HG02981 (cell line): ENCODE data around the gene CYGB.
"Not testable (repeated sequence)": the region's sequence is repeated elsewhere in the genome, so short reads cannot be mapped to it uniquely, and the experiment has no call there.

ENCODE experiments used
- ATAC-seq: cut with Tn5 transposase; IDR thresholded peaks from one replicate; pipeline ENCODE4 v1.9.1; 2021; ENCODE audit warnings: mild to moderate bottlenecking, moderate library complexity; ENCODE audit not compliant: unreplicated experiment

CYGB gene

DNA sequence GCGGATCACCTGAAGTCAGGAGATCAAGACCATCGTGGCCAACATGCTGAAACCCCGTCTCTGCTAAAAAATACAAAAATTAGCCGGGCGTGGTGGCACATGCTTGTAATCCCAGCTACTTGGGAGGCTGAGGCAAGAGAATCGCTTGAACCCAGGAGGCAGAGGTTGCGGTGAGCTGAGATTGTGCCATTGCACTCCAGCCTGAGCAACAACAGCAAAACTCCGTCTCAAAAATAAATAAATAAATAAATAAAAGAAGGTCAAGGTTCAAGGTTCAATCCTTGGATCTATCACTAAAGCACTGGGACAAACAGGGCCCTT, 12.0 kb downstream of the CYGB start:
- not testable (repeated sequence) for ATAC-seq

DNA sequence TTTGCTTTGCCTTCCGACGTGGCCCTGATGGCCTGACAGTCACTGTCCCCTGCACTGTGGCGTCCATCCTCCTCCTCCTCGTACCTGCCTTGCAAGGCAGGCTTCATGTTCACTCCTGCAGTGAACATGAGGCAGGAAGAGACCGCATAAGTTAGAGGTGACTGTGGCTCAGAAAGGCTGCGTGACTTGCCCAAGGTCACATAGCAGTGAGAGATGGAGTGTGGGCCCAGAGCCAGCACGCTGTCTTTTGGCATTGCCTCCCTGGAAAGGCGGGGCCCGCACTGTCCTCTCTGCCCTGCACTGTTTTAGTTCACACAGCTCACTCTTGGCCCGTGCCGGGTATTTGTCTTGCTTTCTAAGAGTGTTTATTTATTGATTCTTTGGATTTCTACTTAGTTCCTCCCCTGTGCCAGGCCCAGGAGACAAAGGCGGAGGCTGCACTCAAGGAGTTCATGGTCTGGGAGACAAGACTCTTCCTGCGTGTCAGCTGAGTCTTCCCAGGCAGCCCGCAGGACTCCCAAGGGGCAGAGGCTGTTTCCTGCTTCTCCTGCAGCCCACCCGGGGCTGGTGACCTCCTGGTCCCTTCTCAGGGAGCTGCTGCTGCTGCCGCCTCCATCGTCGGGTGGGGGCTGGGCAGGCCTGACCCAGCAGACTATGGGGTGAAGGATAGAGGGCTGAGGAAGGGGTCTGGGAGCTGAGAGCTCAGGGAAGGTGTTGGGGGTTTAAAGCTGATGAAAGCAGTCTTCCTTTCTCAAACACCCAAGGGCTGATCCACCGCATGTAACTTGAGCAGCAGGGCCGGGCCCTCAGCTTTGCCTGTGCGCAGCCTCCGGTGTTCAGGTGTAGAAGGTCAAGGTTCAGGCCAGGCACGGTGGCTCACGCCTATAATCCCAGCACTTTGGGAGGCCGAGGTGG, 12.7 kb downstream of the CYGB start:
- no peak for ATAC-seq

DNA sequence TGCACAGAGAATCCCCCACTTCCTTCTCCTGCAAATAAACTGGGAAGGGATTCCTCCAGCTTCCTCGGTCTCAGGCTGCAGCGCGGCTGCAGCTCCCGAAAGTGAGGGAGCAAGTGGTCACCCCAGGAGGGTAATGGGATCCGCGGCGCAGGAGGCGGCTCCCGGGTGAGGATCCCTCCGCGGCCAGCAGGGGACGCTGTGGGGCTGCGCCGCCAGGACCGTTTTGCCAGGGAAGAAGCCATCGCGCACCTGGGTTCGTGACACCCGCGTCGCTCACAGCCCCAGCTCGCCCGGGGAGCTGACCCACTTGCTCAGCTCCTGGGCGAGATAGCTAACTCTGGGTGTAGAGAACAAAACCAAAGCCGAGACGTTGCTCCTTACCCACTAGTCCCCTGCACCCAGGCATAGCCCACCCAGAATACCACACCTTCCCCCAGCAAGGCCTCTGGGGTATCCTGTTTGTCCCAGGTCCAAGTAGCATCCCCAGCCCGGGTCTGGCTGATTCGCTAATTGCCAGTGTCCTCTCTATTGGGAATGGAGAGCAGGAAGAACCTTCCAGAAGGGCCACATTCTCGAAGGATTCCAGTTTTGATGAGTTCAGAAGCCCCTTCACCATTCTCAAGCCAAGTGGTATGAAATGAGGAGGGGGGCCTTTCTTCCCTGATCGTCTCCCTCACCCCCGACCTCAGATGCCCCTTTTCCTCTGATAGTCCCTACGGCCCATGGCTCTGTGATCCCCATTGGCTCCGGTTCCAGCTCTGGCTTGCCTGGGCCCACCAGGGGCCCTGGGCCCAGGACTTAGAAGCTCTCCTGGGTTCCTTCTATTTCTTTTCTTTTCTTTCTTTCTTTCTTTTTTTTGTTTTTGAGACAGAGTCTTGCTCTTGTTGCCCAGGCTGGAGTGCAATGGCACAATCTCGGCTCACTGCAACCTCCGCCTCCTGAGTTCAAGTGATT, 14.1 kb downstream of the CYGB start:
- ATAC-seq: no peak

DNA sequence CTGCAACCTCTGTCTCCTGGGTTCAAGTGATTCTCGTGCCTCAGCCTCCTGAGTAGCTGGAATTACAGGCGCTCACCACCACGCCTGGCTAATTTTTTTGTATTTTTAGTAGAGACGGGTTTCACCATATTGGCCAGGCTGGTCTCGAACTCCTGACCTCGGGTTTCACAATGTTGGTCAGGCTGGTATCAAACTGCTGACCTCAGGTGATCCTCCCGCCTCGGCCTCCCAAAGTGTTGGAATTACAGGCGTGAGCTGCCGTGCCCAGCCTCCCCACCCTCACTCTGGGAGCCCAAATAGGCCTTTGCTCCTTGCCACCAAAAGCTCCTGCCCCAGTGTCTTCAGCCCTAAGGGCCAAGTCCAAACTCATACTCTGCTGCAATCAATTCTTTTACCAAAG, 15.8 kb downstream of the CYGB start:
- ATAC-seq: not testable (repeated sequence)

DNA sequence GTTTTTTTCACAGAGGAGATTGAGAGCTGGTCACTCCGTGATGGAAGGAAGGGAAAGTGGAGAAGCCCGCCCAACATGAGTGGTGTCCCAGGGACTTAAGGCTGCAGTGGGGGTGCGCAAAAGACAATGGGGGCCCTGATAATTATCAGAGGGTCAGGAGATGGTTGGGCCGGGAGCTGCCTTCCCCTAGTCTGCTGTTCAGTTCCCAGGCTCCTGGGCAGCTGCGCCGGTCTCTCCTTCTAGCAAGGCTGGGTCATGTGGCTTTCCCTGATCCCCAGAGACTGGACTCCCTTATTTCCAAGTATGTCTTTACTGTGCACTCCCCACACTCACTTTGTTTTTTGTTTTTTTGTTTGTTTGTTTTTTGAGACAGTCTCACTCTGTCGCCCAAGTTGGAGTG, 16.2 kb downstream of the CYGB start:
- no peak for ATAC-seq

DNA sequence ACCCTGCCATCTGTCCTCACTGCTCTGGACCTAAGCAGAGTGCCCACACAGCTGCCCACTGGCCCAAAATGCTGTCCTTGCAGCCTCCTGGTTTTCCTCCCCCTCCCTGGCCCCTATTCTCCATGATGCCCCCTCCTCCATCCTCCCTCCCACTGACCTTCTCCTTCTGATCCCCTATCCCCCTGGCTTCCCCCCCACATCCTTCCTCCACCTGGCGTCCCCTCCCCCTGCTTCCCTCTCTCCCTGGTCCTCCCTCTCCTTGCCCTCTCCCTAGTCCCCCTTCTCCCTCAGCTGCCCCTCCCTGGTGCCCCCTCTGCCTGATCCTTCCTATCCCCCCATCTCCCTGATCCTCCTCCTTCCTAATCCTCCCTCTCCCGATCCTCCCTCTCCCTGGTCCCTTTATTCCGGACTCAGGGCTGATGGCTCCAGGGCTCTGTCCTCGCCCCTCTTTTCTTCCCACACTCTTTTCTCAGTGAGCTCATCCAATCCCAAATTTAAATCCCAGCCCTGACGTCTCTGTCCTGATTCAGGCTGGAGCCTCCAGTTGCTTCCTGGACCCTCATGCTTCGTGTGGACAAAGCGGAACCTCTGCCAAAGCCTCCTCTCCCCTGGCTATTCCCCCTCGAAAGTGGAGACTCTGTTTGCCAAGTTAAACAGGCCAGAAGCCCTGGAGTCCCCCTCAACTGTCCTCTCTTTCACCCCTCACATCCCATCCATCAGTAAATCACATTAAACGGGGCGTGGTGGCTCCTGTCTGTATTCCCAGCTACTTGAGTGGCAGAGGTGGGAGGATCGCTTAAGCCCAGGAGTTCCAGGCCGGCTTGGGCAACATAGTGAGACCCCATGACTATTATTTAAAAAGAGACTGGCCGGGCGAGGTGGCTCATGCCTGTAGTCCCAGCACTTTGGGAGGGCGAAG, 18.2 kb downstream of the CYGB start:
- ATAC-seq: no peak

DNA sequence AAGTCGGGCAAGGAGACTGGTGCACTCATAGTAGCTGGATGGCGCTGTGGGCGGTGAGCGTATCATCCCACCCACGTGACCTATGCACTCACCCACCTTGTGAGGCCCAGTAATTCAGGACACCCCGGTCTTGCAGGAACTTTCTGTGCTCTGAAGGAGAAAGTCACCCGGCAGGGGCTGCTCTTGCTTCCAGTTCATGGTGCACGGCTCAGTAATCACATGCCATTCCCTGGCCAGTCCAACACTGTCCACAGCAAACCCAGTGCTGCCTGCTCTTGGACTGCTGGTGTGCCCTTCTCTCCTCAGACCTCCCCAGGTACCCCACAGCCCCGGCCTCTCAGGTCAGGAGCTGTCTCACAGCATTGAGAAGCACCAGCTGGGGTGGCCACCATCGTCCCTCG, 19.9 kb downstream of the CYGB start:
- no peak for ATAC-seq

DNA sequence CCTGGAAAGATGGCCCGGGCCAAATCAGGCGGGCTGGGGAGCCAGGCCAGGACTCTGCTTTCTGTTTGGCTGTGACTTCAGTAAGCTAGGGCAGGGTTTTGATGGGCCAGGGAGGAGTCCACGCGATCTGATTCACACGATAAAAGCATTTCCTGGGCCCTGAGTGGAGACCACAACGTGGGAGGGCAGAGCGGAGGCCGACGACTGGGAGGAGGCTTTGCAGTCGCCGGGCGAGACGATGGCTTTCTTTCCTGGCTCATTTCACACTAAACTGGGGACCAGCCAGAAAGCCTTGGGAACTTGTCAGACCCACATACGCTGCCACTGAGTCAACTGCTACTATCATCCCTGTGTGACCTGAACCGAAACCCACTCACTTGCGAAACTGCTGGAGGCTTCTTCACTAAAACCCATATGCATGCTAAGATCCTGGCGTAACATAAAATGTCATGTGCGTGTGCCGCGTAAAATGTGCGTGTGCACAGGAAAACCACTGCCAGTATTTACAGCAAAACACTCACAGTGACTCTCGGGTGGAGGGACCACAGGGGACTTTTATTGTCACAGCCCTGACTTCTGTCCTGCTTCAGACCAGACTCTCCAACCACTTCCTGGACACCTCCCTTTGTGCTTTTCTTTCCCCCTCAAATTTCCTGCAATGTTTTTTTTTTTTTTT, 22.1 kb downstream of the CYGB start:
- peak; percentile 56 for ATAC-seq

DNA sequence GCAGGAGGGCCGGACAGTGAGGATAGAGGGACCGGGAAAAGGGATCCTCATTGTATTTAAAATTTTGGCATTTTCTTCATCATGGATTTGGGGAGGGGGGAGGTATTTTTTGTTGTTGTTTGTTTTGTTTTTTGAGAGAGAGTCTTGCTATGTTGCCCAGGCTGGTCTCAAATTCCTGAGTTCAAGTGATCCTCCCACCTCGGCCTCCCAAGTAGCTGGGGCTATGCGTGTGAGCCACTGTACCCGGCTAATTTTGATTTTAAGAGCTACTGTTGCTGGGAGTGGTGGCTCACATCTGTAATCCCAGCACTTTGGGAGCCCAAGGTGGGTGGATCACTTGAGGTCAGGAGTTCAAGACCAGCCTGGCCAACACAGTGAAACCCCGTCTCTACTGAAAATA, 23.2 kb downstream of the CYGB start:
- not testable (repeated sequence) for ATAC-seq

DNA sequence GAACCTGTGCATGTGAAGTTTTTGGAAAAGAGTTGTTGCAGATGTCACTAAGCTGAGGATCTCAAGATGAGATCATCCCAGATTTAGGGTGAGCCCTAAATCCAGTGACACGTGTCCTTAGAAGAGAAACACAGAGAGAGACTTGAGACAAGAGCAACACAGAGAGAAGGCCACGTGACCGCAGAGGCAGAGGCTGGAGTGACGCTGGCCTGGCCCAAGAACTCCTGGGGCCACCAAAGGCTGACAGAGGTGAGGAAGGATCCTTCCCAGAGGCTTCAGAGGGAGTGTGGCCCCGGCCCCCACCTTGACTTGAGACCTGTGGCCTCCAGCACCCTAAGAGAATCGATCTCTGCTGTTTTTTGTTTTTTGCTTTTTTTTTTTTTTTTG, 24.2 kb downstream of the CYGB start:
- ATAC-seq: no peak

DNA sequence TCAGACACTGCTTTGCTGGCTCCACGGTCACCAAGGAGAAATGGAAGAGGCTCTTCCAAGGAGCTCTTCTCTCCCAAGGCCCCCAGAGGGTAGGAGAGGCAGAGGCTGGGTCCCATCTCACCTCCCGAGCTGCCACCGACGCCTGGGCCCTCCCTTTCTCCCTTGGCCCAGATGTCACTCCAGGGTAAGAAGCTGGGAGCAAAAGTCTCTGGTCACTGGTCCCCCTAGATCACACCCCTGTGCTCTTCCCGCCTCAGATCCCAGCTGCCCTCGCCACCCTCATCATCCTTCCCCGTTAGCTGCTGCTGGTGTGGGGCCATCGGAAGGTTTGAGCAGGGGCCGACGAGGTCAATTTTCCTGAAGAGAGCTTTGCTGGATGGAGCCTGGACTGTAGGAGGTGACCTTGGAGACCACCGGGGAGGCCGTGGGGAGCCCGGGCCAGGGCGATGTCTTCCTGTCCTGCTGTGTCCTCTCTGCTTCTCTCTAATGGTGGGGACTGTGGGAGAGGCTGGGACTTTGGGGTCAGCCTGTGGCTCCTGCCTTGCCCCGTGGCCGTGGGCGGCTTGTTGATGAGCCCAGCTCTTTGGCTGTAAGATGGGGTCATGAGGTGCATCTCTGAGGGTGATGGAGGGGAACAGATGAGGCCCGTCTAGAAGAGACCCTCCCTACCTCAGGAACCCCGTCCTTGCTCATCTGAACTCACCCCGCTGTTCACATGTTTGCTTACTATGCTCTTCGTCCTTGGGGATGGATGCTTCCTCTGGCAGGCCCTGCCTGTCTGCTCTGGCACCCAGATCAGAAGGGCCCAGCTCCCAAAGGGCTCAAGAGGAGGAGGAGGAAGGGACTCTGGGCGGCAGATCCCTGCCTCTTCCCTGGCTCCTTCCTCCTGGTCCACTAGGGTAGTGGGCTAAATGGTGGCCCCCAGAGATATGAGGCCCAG, 24.9 kb downstream of the CYGB start:
- ATAC-seq: no peak

DNA sequence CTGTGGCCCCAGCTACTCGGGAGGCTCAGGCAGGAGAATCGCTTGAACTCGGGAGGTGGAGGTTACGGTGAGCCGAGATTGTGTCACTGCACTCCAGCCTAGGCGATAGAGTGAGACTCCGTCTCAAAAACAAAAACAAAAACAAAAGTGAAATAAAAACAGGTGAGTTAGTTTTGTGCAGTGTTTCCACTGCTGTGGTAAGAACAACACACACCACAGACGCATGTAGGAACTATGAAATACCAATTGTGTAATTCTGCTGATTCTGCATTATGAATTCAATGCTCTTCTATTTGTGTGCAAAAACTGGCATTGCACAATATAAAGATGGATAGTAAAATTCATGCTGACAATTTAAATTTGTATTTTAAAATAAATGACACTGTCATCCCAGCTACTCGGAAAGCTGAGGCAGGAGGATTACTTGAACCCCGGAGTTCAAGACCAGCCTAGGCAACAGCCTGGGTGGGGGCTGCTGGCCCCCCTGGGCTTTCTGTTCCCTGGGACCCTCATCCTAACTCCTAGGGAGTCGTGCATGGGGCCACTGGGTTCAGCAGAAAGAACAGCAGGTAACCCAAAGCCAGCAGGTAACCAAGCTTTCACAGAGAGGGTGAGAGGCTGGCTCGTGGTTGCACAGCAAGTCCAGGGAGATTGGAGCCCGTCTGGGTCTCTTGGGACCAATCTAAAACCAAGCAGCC, 25.7 kb downstream of the CYGB start:
- no peak for ATAC-seq

DNA sequence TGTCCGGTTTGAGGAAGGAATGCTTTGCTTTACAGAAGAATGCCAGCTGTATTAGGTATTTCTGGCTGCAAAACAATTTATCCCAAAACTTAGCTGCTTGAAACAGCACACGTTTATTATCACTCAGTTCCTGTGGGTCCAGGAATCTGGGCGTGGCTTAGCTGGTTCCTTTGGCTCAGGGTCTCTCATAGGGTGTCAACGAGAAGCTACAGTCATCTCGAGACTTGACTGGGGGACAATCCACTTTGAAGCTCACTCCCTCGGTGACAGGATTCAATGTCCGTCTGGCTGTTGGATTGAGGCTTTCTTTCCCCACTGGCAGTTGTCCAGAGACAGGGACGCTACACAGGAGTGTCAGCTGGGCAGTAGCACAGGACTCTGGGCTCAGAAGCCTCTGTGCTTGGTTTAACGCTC, 26.7 kb downstream of the CYGB start:
- ATAC-seq: no peak

DNA sequence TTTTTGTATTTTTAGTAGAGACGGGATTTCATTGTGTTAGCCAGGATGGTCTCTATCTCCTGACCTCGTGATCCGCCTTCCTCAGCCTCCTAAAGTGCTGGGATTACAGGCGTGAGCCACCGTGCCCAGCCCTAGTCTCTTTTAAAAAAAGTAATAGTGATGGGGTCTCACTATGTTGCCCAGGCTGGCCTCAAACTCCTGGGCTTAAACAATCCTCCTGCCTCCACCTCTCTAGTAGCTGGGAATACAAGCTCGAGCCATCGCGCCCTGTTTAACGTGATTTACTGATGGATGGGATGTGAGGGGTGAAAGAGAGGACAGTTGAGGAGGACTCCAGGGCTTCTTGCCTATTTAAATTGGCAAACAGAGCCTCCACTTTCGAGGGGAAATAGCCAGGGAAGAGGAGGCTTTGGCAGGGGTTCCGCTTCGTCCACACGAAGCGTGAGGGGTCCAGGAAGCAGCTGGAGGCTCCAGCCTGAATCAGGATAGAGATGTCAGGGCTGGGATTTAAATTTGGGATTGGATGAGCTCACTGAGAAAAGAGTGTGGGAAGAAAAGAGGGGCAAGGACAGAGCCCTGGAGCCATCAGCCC, 28.9 kb downstream of the CYGB start:
- not testable (repeated sequence) for ATAC-seq

DNA sequence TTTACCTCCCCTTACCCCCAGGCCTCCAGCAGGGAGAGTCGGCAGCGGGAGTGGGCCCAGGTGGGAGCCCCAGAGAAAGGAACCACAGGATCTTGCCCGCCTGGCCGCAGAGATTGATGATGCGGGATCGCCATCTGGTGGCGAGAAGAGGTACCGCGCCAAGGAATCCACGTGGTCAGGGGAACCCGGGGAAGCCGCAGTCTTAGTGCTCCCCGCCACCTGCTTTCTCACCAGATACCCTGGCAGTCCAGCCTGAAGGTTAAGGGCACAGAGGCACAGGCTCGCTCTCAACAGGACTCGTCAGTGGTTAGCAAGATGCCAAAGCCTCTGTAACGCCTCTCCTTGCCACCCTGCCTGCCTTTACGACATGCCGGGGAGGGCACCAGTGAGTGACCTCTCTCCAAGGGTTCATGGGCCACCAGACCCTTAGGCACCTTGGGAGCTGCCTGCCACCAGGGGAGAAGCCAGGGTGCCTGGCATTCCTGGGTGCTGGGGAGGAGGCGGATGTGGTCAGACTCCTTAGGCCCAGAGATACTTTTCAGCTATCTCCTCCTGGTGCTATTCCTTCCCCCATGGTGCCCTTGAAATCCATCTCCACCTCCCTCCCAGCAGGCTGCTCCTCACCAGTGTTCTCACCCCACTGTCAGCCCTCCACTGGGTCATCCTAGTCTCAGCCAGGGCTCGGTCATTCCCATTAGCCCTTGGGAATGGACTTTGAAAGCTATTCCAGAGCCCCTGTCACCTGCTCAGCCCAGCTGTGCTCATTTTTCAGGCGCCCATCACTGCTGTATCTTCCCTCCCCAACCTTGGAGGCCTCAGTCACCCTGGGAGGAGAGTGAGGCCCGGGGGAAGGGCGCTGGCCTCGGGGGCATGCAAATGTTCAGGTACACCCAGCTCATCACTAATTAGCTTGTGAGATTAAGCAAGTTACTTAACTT, 30.8 kb downstream of the CYGB start:
- ATAC-seq: peak; percentile 46

DNA sequence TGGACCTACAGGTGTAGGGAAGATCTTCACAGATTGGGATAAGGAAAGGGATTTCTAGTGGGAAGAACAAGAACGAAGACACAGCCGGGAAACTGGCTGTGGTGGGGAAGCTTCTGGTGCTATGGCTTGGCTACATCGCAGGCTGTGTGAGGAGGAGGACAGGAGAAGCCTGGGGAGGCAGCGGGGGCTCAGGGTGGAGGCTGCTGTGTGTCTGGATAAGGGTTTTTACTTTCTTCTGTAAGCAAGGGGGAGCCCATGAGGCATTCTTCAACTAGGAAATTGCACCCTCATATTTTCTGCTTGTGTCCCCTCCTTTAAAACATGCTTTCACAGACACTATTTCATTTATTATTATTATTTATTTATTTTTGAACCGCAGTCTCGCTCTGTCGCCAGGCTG, 33.4 kb downstream of the CYGB start:
- no peak for ATAC-seq
